T-cell (primary cell): ENCODE measurements around the gene PCNX2. TPM values are rescaled to one million over a fixed set of nuclear protein-coding genes. Genes with fewer than 3 reads are reported as not detected.
"Not testable (repeated sequence)": the region's sequence is repeated elsewhere in the genome, so short reads cannot be mapped to it uniquely, and the experiment has no call there.

ENCODE experiments used
- ATAC-seq, 4 experiments: fragments of 200-7000 bp in 3 of 4; fragments of 150-1000 bp in 1 of 4; cut with Tn5 transposase; replicated peaks in 1 of 4; 1 replicate in 3 of 4; 2 replicates in 1 of 4; pipeline ENCODE4 v1.10.0; 2021; ENCODE audit warnings: moderate library complexity in 3 of 4, mild to moderate bottlenecking in 2 of 4, moderate number of reproducible peaks in 1 of 4
- CTCF ChIA-PET, 2 donors: fragments of 300-600 bp; sonication (Branson Sonifier 250); formaldehyde crosslinking; loops; one replicate each; lab custom pipeline; 2022; ENCODE audit warnings: antibody characterized with exemption in 2 of 2; lab: Charles Lee
- POLR2A ChIA-PET, 2 donors: fragments of 300-600 bp; sonication (Branson Sonifier 250); formaldehyde crosslinking; loops; one replicate each; lab custom pipeline; 2022; ENCODE audit warnings: antibody characterized with exemption in 2 of 2; lab: Charles Lee
- DNase-seq, 35 experiments: peaks; one replicate each; pipeline versions ENCODE4 v3.0.0 to v3.0.0-alpha.2; 2013 to 2023
- H3K27ac ChIP-seq: one replicate; pipeline ENCODE4 v1.5.1; 2013; ENCODE audit warnings: low read length
- H3K27me3 ChIP-seq, 2 experiments: replicated peaks in 1 of 2; 1 replicate in 1 of 2; 2 replicates in 1 of 2; pipeline versions ENCODE4 v1.6.1 to v1.7.0; 2013; ENCODE audit warnings: low read length in 1 of 2, mixed read lengths in 1 of 2; ENCODE audit not compliant: control insufficient read depth in 2 of 2, insufficient read depth in 2 of 2; ENCODE audit errors: extremely low read depth in 1 of 2
- H3K36me3 ChIP-seq, 2 donors: 1 replicate in 1 of 2; 2 replicates in 1 of 2; pipeline versions ENCODE4 v1.6.1 to v1.7.0; 2013; ENCODE audit warnings: low read length in 1 of 2; ENCODE audit not compliant: control insufficient read depth in 2 of 2, insufficient read depth in 1 of 2; ENCODE audit errors: extremely low read depth in 1 of 2
- H3K4me1 ChIP-seq, 2 experiments: 1 replicate in 1 of 2; 2 replicates in 1 of 2; pipeline versions ENCODE4 v1.6.1 to v1.7.0; 2013; ENCODE audit warnings: low read length in 2 of 2, mixed read lengths in 1 of 2; ENCODE audit not compliant: insufficient read depth in 2 of 2, control insufficient read depth in 1 of 2; ENCODE audit errors: extremely low read depth in 1 of 2
- H3K4me3 ChIP-seq, 2 donors: 1 replicate in 1 of 2; 2 replicates in 1 of 2; pipeline versions ENCODE4 v1.5.1 to v1.7.0; 2013; ENCODE audit warnings: mild to moderate bottlenecking in 2 of 2, low read length in 1 of 2, moderate library complexity in 1 of 2; ENCODE audit not compliant: control insufficient read depth in 1 of 2; ENCODE audit errors: extremely low read depth in 1 of 2
- H3K9me3 ChIP-seq: 2 replicates; pipeline ENCODE4 v1.7.0; 2013
- H3K27ac Mint-ChIP-seq, 2 donors: one replicate each; pipeline ENCODE4 v1.8.0; 2020 to 2021; ENCODE audit warnings: mild to moderate bottlenecking in 2 of 2, mixed read lengths in 2 of 2
- H3K27me3 Mint-ChIP-seq, 2 donors: one replicate each; pipeline ENCODE4 v1.8.0; 2021 to 2022; ENCODE audit warnings: mixed read lengths in 2 of 2
- H3K36me3 Mint-ChIP-seq: one replicate; pipeline ENCODE4 v1.8.0; 2021; ENCODE audit warnings: mixed read lengths
- H3K4me1 Mint-ChIP-seq, 3 donors: one replicate each; pipeline ENCODE4 v1.8.0; 2020 to 2022; ENCODE audit warnings: mixed read lengths in 3 of 3, mild to moderate bottlenecking in 1 of 3
- H3K4me3 Mint-ChIP-seq, 3 donors: one replicate each; pipeline ENCODE4 v1.8.0; 2020 to 2022; ENCODE audit warnings: mild to moderate bottlenecking in 3 of 3, mixed read lengths in 3 of 3, moderate library complexity in 3 of 3
- H3K9me3 Mint-ChIP-seq, 3 donors: one replicate each; pipeline ENCODE4 v1.8.0; 2020 to 2022; ENCODE audit warnings: mixed read lengths in 3 of 3
- WGBS: methylation state at CpG from one replicate; pipeline ENCODE4 v1.1.5; 2013; ENCODE audit warnings: missing lambda C conversion rate; ENCODE audit not compliant: insufficient coverage; 5-methylcytosine and 5-hydroxymethylcytosine counted together
- total RNA-seq, 35 experiments: library from RNA in 6 of 35; stranded (reverse) in 6 of 35; fragments of 120-200 nt in 1 of 35; gene quantifications; one replicate each; pipeline versions ENCODE4 v1.2.1 to v1.2.4 and lab custom pipeline; 2013 to 2026

Gene PCNX2
- total RNA-seq, 5 donors from 2014 or later (not counting 1 experiment from before 2014, with no cell fraction given): 47.2 to 91.7 (median 68.6) TPM

DNA sequence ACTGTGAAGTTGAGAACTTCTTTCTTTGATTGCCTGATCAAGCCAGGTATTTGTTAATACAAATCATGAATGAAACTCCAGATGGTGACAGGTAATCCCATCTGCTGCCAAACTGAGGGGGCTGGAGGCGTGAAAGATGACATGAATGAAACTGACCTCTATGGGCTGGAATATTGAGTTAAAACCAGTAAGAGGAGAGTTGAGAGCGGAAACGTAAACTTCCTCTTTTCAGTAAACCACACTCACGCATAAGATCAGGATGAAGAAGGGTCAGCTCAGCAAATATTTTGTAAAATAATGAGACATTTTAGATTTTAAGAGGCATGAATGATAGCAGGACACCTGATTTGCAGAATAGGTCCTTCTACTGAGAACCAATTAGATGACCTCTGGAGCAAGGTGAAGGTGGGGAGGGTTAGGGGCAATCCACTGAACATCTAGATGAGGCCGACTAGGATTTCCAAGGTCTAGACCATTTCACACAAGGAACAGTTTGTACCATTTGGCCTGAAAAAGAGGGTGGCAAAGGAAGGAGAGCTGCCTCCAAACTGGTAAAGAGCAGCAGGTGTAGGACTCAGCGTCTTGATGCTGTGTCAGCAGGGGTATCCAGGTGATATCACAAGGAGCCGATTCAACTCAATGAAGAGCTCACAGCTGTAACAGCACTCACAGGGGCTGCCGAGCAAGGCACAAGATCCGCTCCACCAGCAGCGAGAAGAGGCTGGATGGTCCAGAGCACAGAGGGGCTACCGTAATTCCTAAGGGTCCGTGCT lies 212.6 kb downstream of the PCNX2 start:
- 97% methylated on average over 7 of the region's 12 CpGs for WGBS
- Mint-ChIP-seq H3K4me1 (no peaks in the 10 kb centered on the region), H3K36me3 (peaks cover 48% of the 10 kb centered on the region), H3K4me3 (no peak overlapping the region), H3K27me3 (no peaks in the 10 kb centered on the region), H3K27ac (no peak overlapping the region), H3K9me3 (no peaks in the 10 kb centered on the region)
- DNase-seq (no peak), ATAC-seq (no peak)
- H3K27ac ChIP-seq: no peak overlapping the region
- H3K36me3 ChIP-seq: peaks cover 0 to 10% of the 10 kb centered on the region in 2 donors
- ChIA-PET POLR2A (no interaction called here), CTCF (no interaction called here)
- no peaks in the 10 kb centered on the region for H3K4me1 ChIP-seq
- no peaks in the 10 kb centered on the region for H3K27me3 ChIP-seq
- H3K9me3 ChIP-seq: no peaks in the 10 kb centered on the region
- no peak overlapping the region for H3K4me3 ChIP-seq

DNA sequence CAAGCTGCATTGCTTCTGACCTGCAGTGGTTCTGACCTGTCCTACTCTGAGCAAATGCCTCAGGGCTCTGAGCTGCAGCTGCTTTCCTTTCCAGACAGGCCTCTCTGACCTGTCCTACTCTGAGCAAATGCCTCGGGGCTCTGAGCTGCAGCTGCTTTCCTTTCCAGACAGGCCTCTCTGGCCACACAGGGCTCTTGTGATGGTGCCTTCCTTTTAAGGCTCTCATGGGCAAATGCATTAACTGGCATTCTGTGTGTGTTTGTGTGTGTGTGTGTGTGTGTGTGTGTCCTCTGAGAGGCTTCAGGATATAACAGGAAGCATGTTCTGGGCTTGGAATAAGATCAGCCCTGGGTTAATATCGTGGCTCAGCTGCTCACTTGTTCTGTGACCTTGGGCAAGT lies 213.8 kb downstream of the PCNX2 start:
- DNase-seq (no peak), ATAC-seq (no peak)
- no peaks in the 10 kb centered on the region for H3K27me3 Mint-ChIP-seq
- H3K4me1 Mint-ChIP-seq: no peaks in the 10 kb centered on the region
- no peaks in the 10 kb centered on the region for H3K9me3 Mint-ChIP-seq
- Histone ChIP-seq H3K27ac (no peak overlapping the region), H3K36me3 (peaks cover 0 to 10% of the 10 kb centered on the region in 2 donors), H3K27me3 (no peaks in the 10 kb centered on the region), H3K4me3 (no peak overlapping the region), H3K9me3 (no peaks in the 10 kb centered on the region), H3K4me1 (no peaks in the 10 kb centered on the region)
- ChIA-PET POLR2A (no interaction called here), CTCF (no interaction called here)
- no peak overlapping the region for H3K27ac Mint-ChIP-seq
- H3K36me3 Mint-ChIP-seq: peaks cover 39% of the 10 kb centered on the region
- H3K4me3 Mint-ChIP-seq: no peak overlapping the region
- 50% methylated on average over 1 of the region's 2 CpGs for WGBS

DNA sequence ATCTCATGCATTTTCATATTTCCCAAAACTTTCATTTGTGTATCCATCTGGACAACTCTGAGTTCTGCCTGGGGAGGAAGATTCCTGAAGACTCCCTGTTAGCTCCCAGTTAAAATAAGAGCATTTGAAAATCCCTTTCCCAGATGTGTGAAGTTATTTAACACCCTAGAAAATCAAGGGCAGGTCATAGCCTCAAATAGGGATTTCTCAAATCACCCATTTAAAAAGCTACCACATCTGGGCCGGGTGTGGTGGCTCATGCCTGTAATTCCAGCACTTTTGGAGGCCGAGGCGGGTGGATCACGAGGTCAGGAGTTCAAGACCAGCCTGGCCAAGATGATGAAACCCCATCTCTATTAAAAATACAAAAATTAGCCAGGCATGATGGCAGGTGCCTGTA lies 214.7 kb downstream of the PCNX2 start:
- H3K4me1 Mint-ChIP-seq, H3K27ac ChIP-seq, H3K9me3 Mint-ChIP-seq, H3K27me3 ChIP-seq, ATAC-seq, H3K4me1 ChIP-seq, POLR2A ChIA-PET, H3K36me3 ChIP-seq, H3K27me3 Mint-ChIP-seq, DNase-seq, H3K4me3 ChIP-seq, H3K4me3 Mint-ChIP-seq, H3K9me3 ChIP-seq, H3K27ac Mint-ChIP-seq: not testable (repeated sequence)
- H3K36me3 Mint-ChIP-seq: peaks cover 42% of the 10 kb centered on the region
- CTCF ChIA-PET: interaction anchor here in 1 of 2 donors (0.5 kb wide), 1 partner anchor 384 kb away, joined by 5 read pairs; no protein-coding TSS in a partner anchor
- no CpG with 5 or more reads among the region's 4 CpGs for WGBS

DNA sequence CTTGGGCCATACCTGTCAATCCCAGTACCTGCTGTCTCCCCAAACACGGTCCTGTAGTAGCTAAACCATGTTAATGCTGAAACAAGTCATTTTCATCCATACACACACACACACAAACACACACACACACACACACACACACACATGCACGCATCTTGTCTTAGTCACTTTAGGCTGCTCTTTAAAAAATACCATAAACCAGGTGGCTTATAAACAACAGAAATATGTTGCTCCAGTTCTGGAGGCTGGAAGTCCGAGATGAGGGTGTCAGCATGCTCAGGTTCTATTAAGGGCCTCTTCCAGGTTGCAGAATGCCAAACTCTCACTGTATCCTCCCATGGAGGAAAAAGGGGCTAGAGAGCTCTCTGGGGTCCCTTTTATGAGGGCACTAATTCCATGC lies 215.2 kb downstream of the PCNX2 start:
- ChIA-PET CTCF (no interaction called here), POLR2A (interaction anchor here in 1 of 2 donors (0.7 kb wide), 1 partner anchor 18 kb away, joined by 4 read pairs; no protein-coding TSS in a partner anchor)
- H3K9me3 ChIP-seq: no peaks in the 10 kb centered on the region
- Mint-ChIP-seq H3K27ac (no peak overlapping the region), H3K27me3 (no peaks in the 10 kb centered on the region), H3K9me3 (peaks cover 0 to 2% (median 1%) of the 10 kb centered on the region in 3 donors), H3K4me3 (no peak overlapping the region), H3K36me3 (peaks cover 41% of the 10 kb centered on the region), H3K4me1 (no peaks in the 10 kb centered on the region)
- no peak overlapping the region for H3K4me3 ChIP-seq
- no peaks in the 10 kb centered on the region for H3K4me1 ChIP-seq
- ATAC-seq: no peak
- DNase-seq: no peak
- WGBS: 94% methylated on average over 3 of the region's 3 CpGs
- no peak overlapping the region for H3K27ac ChIP-seq
- peaks cover 0 to 10% of the 10 kb centered on the region in 2 donors for H3K36me3 ChIP-seq
- H3K27me3 ChIP-seq: no peaks in the 10 kb centered on the region

DNA sequence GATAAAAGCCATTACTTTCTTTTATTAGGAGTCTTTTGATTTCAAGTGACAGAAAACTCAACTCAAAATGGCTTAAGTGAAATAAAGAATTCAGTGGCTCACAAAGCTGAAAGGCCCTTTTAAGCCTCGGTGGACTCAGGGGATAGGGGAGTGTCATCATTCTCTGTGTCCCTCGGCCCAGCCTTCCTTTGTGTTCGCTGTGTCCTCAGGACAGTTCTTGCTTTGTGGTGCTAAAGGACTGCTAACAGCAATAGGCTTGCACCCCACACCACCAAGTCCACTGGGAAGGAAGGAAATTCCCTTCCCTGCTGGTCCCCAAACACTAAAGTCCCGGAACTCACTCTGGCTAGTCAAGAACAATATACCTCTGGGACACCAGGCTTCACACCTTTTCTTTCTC lies 216.0 kb downstream of the PCNX2 start:
- no peaks in the 10 kb centered on the region for H3K4me1 ChIP-seq
- H3K4me3 Mint-ChIP-seq: no peak overlapping the region
- no peak overlapping the region for H3K27ac Mint-ChIP-seq
- no peak for ATAC-seq
- no peaks in the 10 kb centered on the region for H3K27me3 ChIP-seq
- 90% methylated on average over 2 of the region's 4 CpGs for WGBS
- no peaks in the 10 kb centered on the region for H3K27me3 Mint-ChIP-seq
- CTCF ChIA-PET: no interaction called here
- no peaks in the 10 kb centered on the region for H3K4me1 Mint-ChIP-seq
- no peak for DNase-seq
- H3K9me3 ChIP-seq: no peaks in the 10 kb centered on the region
- peaks cover 3 to 7% (median 5%) of the 10 kb centered on the region in 3 donors for H3K9me3 Mint-ChIP-seq
- H3K4me3 ChIP-seq: no peak overlapping the region
- peaks cover 0 to 10% of the 10 kb centered on the region in 2 donors for H3K36me3 ChIP-seq
- peaks cover 44% of the 10 kb centered on the region for H3K36me3 Mint-ChIP-seq
- POLR2A ChIA-PET: interaction anchor here in 1 of 2 donors (0.7 kb wide), 1 partner anchor 19 kb away, joined by 4 read pairs; no protein-coding TSS in a partner anchor
- no peak overlapping the region for H3K27ac ChIP-seq

DNA sequence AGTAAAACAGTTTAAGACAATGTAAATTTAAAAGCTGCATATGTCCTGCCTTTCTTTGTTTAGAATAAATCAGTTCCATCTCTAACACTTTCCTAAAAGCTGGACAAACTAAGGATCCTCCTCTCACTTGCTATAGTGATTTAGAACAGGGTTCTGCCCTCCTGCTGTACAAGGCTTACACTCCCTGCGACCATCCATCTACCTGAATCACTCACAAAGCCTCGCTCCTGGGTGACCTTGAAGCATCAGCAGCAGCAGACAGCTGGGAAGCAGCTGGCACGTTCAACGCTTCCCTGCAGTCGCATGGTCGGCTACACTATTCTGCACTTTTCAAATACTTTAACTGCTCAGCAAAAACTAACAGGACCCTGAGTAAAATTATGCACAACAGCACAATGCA lies 217.1 kb downstream of the PCNX2 start:
- Histone ChIP-seq H3K27me3 (no peaks in the 10 kb centered on the region), H3K36me3 (peaks cover 0 to 10% of the 10 kb centered on the region in 2 donors), H3K27ac (no peak overlapping the region), H3K9me3 (no peaks in the 10 kb centered on the region), H3K4me1 (no peaks in the 10 kb centered on the region), H3K4me3 (no peak overlapping the region)
- no peaks in the 10 kb centered on the region for H3K27me3 Mint-ChIP-seq
- H3K4me3 Mint-ChIP-seq: no peak overlapping the region
- H3K9me3 Mint-ChIP-seq: peaks cover 4 to 8% (median 5%) of the 10 kb centered on the region in 3 donors
- peaks cover 37% of the 10 kb centered on the region for H3K36me3 Mint-ChIP-seq
- DNase-seq: no peak
- no peak for ATAC-seq
- H3K27ac Mint-ChIP-seq: no peak overlapping the region
- 88% methylated on average over 2 of the region's 6 CpGs for WGBS
- ChIA-PET CTCF (no interaction called here), POLR2A (no interaction called here)
- no peaks in the 10 kb centered on the region for H3K4me1 Mint-ChIP-seq
